HepG2 (cell line): ENCODE results near the gene GMPPB. TPM values are rescaled to one million over a fixed set of nuclear protein-coding genes. Genes with fewer than 3 reads are reported as not detected.

Experiments used
- CBX5 ChIP-seq: sonication (generic); formaldehyde crosslinking; IDR thresholded peaks from 2 replicates; pipeline ENCODE4 v1.4.0; 2020; ENCODE audit warnings: missing genetic modification reagents, borderline replicate concordance
- FOXK2 ChIP-seq: fragments of 450-650 bp; IDR thresholded peaks from 2 replicates; pipeline ENCODE4 v1.6.1; 2016
- GTF2F1 ChIP-seq: fragments of 150-350 bp; IDR thresholded peaks from 2 replicates; pipeline ENCODE4 v1.6.1; 2014; ENCODE audit warnings: low read length
- HOXA3 ChIP-seq: sonication (generic); formaldehyde crosslinking; IDR thresholded peaks from 2 replicates; pipeline ENCODE4 v1.5.0; 2020; ENCODE audit warnings: missing genetic modification reagents
- KDM5B ChIP-seq: sonication (generic); formaldehyde crosslinking; IDR thresholded peaks from 2 replicates; pipeline ENCODE4 v1.4.0; 2020; ENCODE audit warnings: missing genetic modification reagents, mild to moderate bottlenecking, borderline replicate concordance
- NR2C2 ChIP-seq: sonication (generic); formaldehyde crosslinking; IDR thresholded peaks from 2 replicates; pipeline ENCODE4 v1.4.0; 2020; ENCODE audit warnings: missing genetic modification reagents, mild to moderate bottlenecking, moderate library complexity, borderline replicate concordance
- POGZ ChIP-seq: sonication (generic); formaldehyde crosslinking; IDR thresholded peaks from 2 replicates; pipeline ENCODE4 v1.4.0; 2020; ENCODE audit warnings: mild to moderate bottlenecking, missing genetic modification reagents
- PRDM15 ChIP-seq: sonication (generic); formaldehyde crosslinking; IDR thresholded peaks from 2 replicates; pipeline ENCODE4 v1.4.0; 2020; ENCODE audit warnings: missing genetic modification reagents
- PTBP1 ChIP-seq: fragments of 200-400 bp; formaldehyde crosslinking; IDR thresholded peaks from 2 replicates; pipeline ENCODE4 v1.6.1; 2018; ENCODE audit warnings: low read length, low read depth; ENCODE audit not compliant: poor library complexity, severe bottlenecking
- RAD21 ChIP-seq: fragments of 450-650 bp; formaldehyde crosslinking; IDR thresholded peaks from 2 replicates; pipeline ENCODE4 v1.5.0; 2020; ENCODE audit warnings: mild to moderate bottlenecking
- RARG ChIP-seq: sonication (generic); formaldehyde crosslinking; IDR thresholded peaks from 2 replicates; pipeline ENCODE4 v1.4.0; 2020; ENCODE audit warnings: low read depth, mild to moderate bottlenecking, missing genetic modification reagents
- SMYD3 ChIP-seq: sonication (generic); formaldehyde crosslinking; IDR thresholded peaks from 2 replicates; pipeline ENCODE4 v1.8.1; 2023; ENCODE audit warnings: mild to moderate bottlenecking, missing genetic modification reagents
- SRSF9 ChIP-seq: fragments of 200-400 bp; formaldehyde crosslinking; IDR thresholded peaks from 2 replicates; pipeline ENCODE4 v1.6.1; 2018; ENCODE audit warnings: borderline replicate concordance, mild to moderate bottlenecking, low read depth, low read length; ENCODE audit not compliant: insufficient read depth, poor library complexity, severe bottlenecking
- ZEB1 ChIP-seq: IDR thresholded peaks from 2 replicates; pipeline ENCODE4 v1.6.1; 2012; ENCODE audit warnings: mild to moderate bottlenecking, low read depth, inconsistent platforms; ENCODE audit not compliant: insufficient replicate concordance
- ZFP90 ChIP-seq: sonication (generic); formaldehyde crosslinking; IDR thresholded peaks from 2 replicates; pipeline ENCODE4 v1.8.0; 2022; ENCODE audit warnings: missing genetic modification reagents, mild to moderate bottlenecking, inconsistent platforms, borderline replicate concordance
- ZNF180 ChIP-seq: sonication (generic); formaldehyde crosslinking; IDR thresholded peaks from 2 replicates; pipeline ENCODE4 v1.4.0; 2020; ENCODE audit warnings: low read depth, missing genetic modification reagents, borderline replicate concordance
- ZNF609 ChIP-seq: sonication (generic); formaldehyde crosslinking; IDR thresholded peaks from 2 replicates; pipeline ENCODE4 v1.4.0; 2020; ENCODE audit warnings: mild to moderate bottlenecking, missing genetic modification reagents, borderline replicate concordance
- ZNF746 ChIP-seq: sonication (generic); formaldehyde crosslinking; IDR thresholded peaks from 2 replicates; pipeline ENCODE4 v1.8.0; 2022; ENCODE audit warnings: mild to moderate bottlenecking, missing genetic modification reagents
- ZNF773 ChIP-seq: sonication (generic); formaldehyde crosslinking; IDR thresholded peaks from 2 replicates; pipeline ENCODE4 v1.4.0; 2020; ENCODE audit warnings: missing genetic modification reagents, borderline replicate concordance
- ZNF788 ChIP-seq: sonication (generic); formaldehyde crosslinking; IDR thresholded peaks from 2 replicates; pipeline ENCODE4 v1.5.0; 2020; ENCODE audit warnings: mild to moderate bottlenecking, missing genetic modification reagents, borderline replicate concordance
- polyA plus RNA-seq, 8 experiments: library from polyadenylated mRNA; depleted of rRNA in 3 of 8; stranded (reverse) in 7 of 8; unstranded in 1 of 8; fragments of >200 nt; fragmentation: Illumina TruSeq in 4 of 8; extraction: Trizol in 4 of 8; gene quantifications; 2 replicates each; pipeline versions ENCODE4 v1.2.1 to v1.2.3, GENCODE V29; 2011 to 2016; ENCODE audit warnings: low read depth in 4 of 8, missing spikeins in 1 of 8, mixed read lengths in 1 of 8; ENCODE audit not compliant: insufficient read depth in 1 of 8
- total RNA-seq, 5 experiments: library from RNA; depleted of rRNA; stranded (reverse); fragments of >200 nt; fragmentation: Illumina TruSeq; extraction: Trizol; gene quantifications; 2 replicates each; pipeline ENCODE4 v1.2.3, GENCODE V29; 2016; ENCODE audit warnings: low read depth in 1 of 5

The GMPPB gene
- total and polyA plus RNA-seq, 2 of the 13 experiments (the other 11 are each of a cell fraction or from before 2014, with no cell fraction given), result 6.5 to 23.1 TPM

- TF ChIP-seq PRDM15 (CRISPR knock-in tag), result no peak
- peak; percentile 55 for TF ChIP-seq HOXA3
- 0 out of 2 replicates have a peak, but pooled peaks have one; percentile 33 for TF ChIP-seq NR2C2 (CRISPR knock-in tag)
- peak; percentile 44; the same call in 1 of the 2 replicates for TF ChIP-seq FOXK2
- TF ChIP-seq ZNF788 (CRISPR knock-in tag), result peak; percentile 69; the same call in 1 of the 2 replicates
- TF ChIP-seq RARG, result peak; percentile 50; the same call in 1 of the 2 replicates
- peak; percentile 78; the same call in 1 of the 2 replicates for TF ChIP-seq ZNF746 (CRISPR knock-in tag)
- peak; percentile 36 for TF ChIP-seq POGZ (CRISPR knock-in tag)
- peak; percentile 43; the same call in 1 of the 2 replicates for TF ChIP-seq ZNF609 (CRISPR knock-in tag)
- no peak for TF ChIP-seq GTF2F1
- TF ChIP-seq CBX5 (CRISPR knock-in tag), result peak; percentile 49; the same call in 1 of the 2 replicates
- peak; percentile 78; the same call in 1 of the 2 replicates for TF ChIP-seq KDM5B
- no peak for TF ChIP-seq PTBP1
- no peak for TF ChIP-seq ZNF773 (CRISPR knock-in tag)
- TF ChIP-seq ZEB1, result no peak
- 0 out of 2 replicates have a peak, but pooled peaks have one; percentile 33 for TF ChIP-seq SMYD3 (CRISPR knock-in tag)
- no peak for TF ChIP-seq SRSF9
- TF ChIP-seq RAD21 (CRISPR knock-in tag), result peak; percentile 94
- TF ChIP-seq ZFP90 (CRISPR knock-in tag), result 0 out of 2 replicates have a peak, but pooled peaks have one; percentile 38
- no peak for TF ChIP-seq ZNF180 (CRISPR knock-in tag)
These were observed 52.2 kb downstream of the GMPPB start (continued) for GRCh38 chr3:49671291-49672288.
